ENCODE data around the gene AGTR2.
"Not testable (repeated sequence)": the region's sequence is repeated elsewhere in the genome, so short reads cannot be mapped to it uniquely, and the experiment has no call there.

Gene AGTR2, protein sequence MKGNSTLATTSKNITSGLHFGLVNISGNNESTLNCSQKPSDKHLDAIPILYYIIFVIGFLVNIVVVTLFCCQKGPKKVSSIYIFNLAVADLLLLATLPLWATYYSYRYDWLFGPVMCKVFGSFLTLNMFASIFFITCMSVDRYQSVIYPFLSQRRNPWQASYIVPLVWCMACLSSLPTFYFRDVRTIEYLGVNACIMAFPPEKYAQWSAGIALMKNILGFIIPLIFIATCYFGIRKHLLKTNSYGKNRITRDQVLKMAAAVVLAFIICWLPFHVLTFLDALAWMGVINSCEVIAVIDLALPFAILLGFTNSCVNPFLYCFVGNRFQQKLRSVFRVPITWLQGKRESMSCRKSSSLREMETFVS

DNA sequence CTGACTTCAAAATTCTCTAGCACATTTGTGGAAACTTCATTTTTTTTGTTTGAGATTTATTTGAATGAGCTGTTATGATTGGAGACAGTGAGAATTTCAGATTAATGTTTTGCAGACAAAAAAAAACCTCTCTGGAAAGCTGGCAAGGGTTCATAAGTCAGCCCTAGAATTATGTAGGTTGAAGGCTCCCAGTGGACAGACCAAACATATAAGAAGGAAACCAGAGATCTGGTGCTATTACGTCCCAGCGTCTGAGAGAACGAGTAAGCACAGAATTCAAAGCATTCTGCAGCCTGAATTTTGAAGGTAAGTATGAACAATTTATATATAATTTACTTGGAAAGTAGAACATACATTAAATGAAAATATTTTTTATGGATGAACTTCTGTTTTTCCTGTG lies at the start of gene AGTR2:
TSS of gene AGTR2 (plus strand) at position 234 of the 400 bp plus-strand sequence. CDS start 1,537 bp downstream, outside the sequence.
- DNase-seq: no peak

- DNase-seq: no peak
Observed at GRCh38 chrX:116135277-116135676, 35.3 kb upstream of the AGTR2 start.

- DNase-seq: not testable (repeated sequence)
Observed at GRCh38 chrX:116141270-116141669, 29.3 kb upstream of the AGTR2 start.

- no peak for DNase-seq
Observed at GRCh38 chrX:116142976-116143375, 27.6 kb upstream of the AGTR2 start.

GRCh38 chrX:116172976-116173375 lies 2.4 kb downstream of the AGTR2 start:
- DNase-seq: no peak

- no peak for DNase-seq
Observed at GRCh38 chrX:116181300-116181699, 10.8 kb downstream of the AGTR2 start.

DNA sequence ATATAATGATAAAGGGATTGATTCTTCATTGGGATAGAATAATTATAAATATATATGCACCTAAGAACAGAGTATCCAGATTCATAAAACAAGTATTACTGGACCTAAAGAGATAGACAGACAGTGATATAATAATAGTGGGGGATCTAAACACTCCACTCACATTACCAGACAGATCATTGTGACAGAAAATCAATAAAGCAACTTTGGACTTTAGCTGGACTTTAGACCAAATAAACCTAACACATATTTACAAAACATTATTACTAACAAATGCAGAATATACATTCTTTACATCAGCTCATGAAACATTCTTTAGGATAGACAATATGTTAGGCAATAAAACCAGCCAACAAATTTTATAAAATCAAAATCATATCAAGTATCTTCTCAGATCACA lies 14.6 kb downstream of the AGTR2 start:
- no peak for DNase-seq

GRCh38 chrX:116194649-116195048 lies 24.1 kb downstream of the AGTR2 start:
- no peak for DNase-seq

DNA sequence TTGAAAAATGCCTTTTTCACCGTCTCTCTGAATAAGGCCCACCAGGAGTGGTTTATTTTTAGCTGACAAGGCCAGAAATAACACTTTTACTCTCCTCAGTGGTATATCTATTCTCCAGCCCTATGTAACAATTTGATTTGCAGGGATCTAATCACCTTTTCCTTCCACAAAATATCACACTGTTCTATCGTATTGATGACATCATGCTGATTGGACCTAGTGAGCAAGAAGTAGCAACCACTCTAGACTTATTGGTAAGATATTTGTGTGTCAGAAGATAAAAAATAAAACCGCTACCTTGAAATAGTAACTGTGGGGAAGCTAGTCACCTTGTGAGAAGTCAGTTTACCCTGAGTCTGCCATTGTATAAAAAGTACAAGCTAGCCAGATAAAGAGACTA lies 27.7 kb downstream of the AGTR2 start:
- DNase-seq: no peak

GRCh38 chrX:116198810-116199209 lies 28.3 kb downstream of the AGTR2 start:
- no peak for DNase-seq

DNA sequence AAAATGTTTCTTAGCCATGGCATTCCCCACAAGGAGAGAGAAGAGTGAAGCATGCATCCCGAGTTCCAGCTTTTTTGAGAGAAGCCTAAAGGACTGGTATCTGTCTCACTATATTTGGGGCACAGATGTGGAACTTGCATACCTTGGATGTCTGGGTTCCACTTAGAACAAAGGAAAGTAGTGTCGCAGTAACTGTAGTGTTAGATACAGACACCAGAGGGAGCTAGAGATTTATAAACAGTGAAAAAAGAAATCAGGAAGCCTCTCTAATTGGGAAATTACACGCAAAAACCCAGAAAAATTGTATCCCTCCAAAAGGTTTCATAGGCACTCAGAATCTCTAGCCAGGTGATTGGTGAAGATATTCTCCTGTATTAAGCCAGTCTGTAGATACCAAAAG lies 34.4 kb downstream of the AGTR2 start:
- no peak for DNase-seq

- DNase-seq: no peak
Observed at GRCh38 chrX:116213262-116213661, 42.7 kb downstream of the AGTR2 start.

DNA sequence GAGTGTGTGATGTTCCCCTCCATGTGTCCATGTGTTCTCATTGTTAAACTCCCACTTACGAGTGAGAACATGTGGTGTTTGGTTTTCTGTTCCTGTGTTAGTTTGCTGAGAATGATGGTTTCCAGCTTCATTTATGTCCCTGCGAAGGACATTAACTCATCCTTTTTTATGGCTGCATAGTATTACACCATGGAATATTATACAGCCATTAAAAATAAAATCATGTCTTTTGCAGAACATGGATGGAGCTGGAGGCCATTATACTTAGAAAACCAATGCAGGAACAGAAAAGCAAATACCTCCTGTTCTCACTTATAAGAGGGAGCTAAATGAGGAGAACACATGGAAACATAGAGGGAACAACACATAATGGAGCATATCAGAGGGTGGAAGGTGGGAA lies 46.5 kb downstream of the AGTR2 start:
- not testable (repeated sequence) for DNase-seq
